Trophoblast cell (in vitro differentiated cells and primary cell): ENCODE measurements around the gene RNASE8.
A peak's percentile ranks its signal among the peaks of the same experiment; 100 is the strongest.

ENCODE experiments used
- DNase-seq, 2 donors: peaks; one replicate each; pipeline ENCODE4 v3.0.0-alpha.2; 2016
- H2AFZ ChIP-seq: 2 replicates; pipeline ENCODE4 v1.6.1; 2013; ENCODE audit warnings: low read length, moderate library complexity, mild to moderate bottlenecking; ENCODE audit not compliant: insufficient read depth, poor library complexity
- H2AK5ac ChIP-seq: 2 replicates; pipeline ENCODE4 v1.6.1; 2013; ENCODE audit warnings: mild to moderate bottlenecking, low read length
- H2BK120ac ChIP-seq: 2 replicates; pipeline ENCODE4 v1.6.1; 2013; ENCODE audit warnings: low read length, mild to moderate bottlenecking, moderate library complexity; ENCODE audit not compliant: insufficient read depth, poor library complexity
- H2BK12ac ChIP-seq: 2 replicates; pipeline ENCODE4 v1.6.1; 2013; ENCODE audit warnings: mild to moderate bottlenecking, low read length, moderate library complexity
- H2BK5ac ChIP-seq: 2 replicates; pipeline ENCODE4 v1.6.1; 2013; ENCODE audit warnings: low read length, low read depth, moderate library complexity, mild to moderate bottlenecking; ENCODE audit not compliant: poor library complexity
- H3K14ac ChIP-seq: 2 replicates; pipeline ENCODE4 v1.6.1; 2013; ENCODE audit warnings: mild to moderate bottlenecking, low read length
- H3K18ac ChIP-seq: 2 replicates; pipeline ENCODE4 v1.6.1; 2013; ENCODE audit warnings: mild to moderate bottlenecking, low read length
- H3K23ac ChIP-seq: 2 replicates; pipeline ENCODE4 v1.6.1; 2013; ENCODE audit warnings: low read length
- H3K27ac ChIP-seq: 2 replicates; pipeline ENCODE4 v1.5.1; 2013; ENCODE audit warnings: low read depth, mild to moderate bottlenecking, inconsistent platforms, low read length, moderate library complexity
- H3K27me3 ChIP-seq: 2 replicates; pipeline ENCODE4 v1.6.1; 2013; ENCODE audit warnings: inconsistent platforms, mild to moderate bottlenecking, low read length, moderate library complexity; ENCODE audit not compliant: insufficient read depth
- H3K36me3 ChIP-seq, 2 experiments: 1 replicate in 1 of 2; 2 replicates in 1 of 2; pipeline ENCODE4 v1.6.1; 2013; ENCODE audit warnings: low read length in 2 of 2, mild to moderate bottlenecking in 2 of 2, moderate library complexity in 1 of 2; ENCODE audit not compliant: insufficient read depth in 2 of 2, control insufficient read depth in 1 of 2
- H3K4ac ChIP-seq: 2 replicates; pipeline ENCODE4 v1.6.1; 2013; ENCODE audit warnings: low read depth, mild to moderate bottlenecking, low read length, moderate library complexity
- H3K4me1 ChIP-seq, 2 experiments: 1 replicate in 1 of 2; 2 replicates in 1 of 2; pipeline ENCODE4 v1.6.1; 2013; ENCODE audit warnings: low read length in 2 of 2, mild to moderate bottlenecking in 2 of 2, moderate library complexity in 1 of 2; ENCODE audit not compliant: insufficient read depth in 2 of 2, control insufficient read depth in 1 of 2
- H3K4me2 ChIP-seq: 2 replicates; pipeline ENCODE4 v1.6.1; 2013; ENCODE audit warnings: inconsistent platforms, mild to moderate bottlenecking, low read length, moderate library complexity
- H3K4me3 ChIP-seq: 2 replicates; pipeline ENCODE4 v1.5.1; 2013; ENCODE audit warnings: mild to moderate bottlenecking, low read depth, low read length, inconsistent platforms
- H3K79me1 ChIP-seq: one replicate; pipeline ENCODE4 v1.6.1; 2013; ENCODE audit warnings: low read length
- H3K79me2 ChIP-seq: 2 replicates; pipeline ENCODE4 v1.6.1; 2013; ENCODE audit warnings: low read length, mild to moderate bottlenecking; ENCODE audit not compliant: control insufficient read depth, insufficient read depth, poor library complexity
- H3K9ac ChIP-seq: 2 replicates; pipeline ENCODE4 v1.6.1; 2013; ENCODE audit warnings: mild to moderate bottlenecking, low read length
- H3K9me3 ChIP-seq: 2 replicates; pipeline ENCODE4 v1.6.1; 2013; ENCODE audit warnings: low read depth, mild to moderate bottlenecking, control low read depth, inconsistent platforms, low read length; ENCODE audit not compliant: insufficient read depth
- H4K12ac ChIP-seq: 2 replicates; pipeline ENCODE4 v1.6.1; 2013; ENCODE audit warnings: low read depth, mild to moderate bottlenecking, low read length, moderate library complexity
- H4K8ac ChIP-seq: 2 replicates; pipeline ENCODE4 v1.6.1; 2013; ENCODE audit warnings: low read depth, mild to moderate bottlenecking, low read length, moderate library complexity
- H4K91ac ChIP-seq: one replicate; pipeline ENCODE4 v1.6.1; 2013; ENCODE audit warnings: low read depth, mild to moderate bottlenecking, low read length, moderate library complexity
- WGBS: extraction: QIAGEN DNeasy Blood & Tissue Kit; methylation state at CpG from one replicate; pipeline ENCODE4 v1.1.7; 2013; ENCODE audit warnings: missing lambda C conversion rate; ENCODE audit not compliant: insufficient read length, insufficient coverage; ENCODE audit errors: extremely low coverage; 5-methylcytosine and 5-hydroxymethylcytosine counted together

Gene RNASE8

GRCh38 chr14:21084998-21085853 is 27.6 kb downstream of the RNASE8 start:
- no peak overlapping the region for H3K4me3 ChIP-seq
- no peak overlapping the region for H4K12ac ChIP-seq
- no peak overlapping the region for H3K4ac ChIP-seq
- no peak overlapping the region for H2AFZ ChIP-seq
- H2BK120ac ChIP-seq: no peak overlapping the region
- H2BK12ac ChIP-seq: no peak overlapping the region
- DNase-seq: peak in 1 of 2 donors; percentile 6
- H4K8ac ChIP-seq: no peak overlapping the region
- H3K18ac ChIP-seq: no peak overlapping the region
- no peak overlapping the region for H3K14ac ChIP-seq
- H3K9ac ChIP-seq: no peak overlapping the region
- H2BK5ac ChIP-seq: no peak overlapping the region
- H3K23ac ChIP-seq: no peak overlapping the region
- no peak overlapping the region for H3K4me2 ChIP-seq
- H3K9me3 ChIP-seq: no peaks in the 10 kb centered on the region
- WGBS: no CpG with 5 or more reads among the region's 17 CpGs
- no peaks in the 10 kb centered on the region for H3K4me1 ChIP-seq
- H4K91ac ChIP-seq: no peak overlapping the region
- no peaks in the 10 kb centered on the region for H3K27me3 ChIP-seq
- H3K79me1 ChIP-seq: no peaks in the 10 kb centered on the region
- peaks cover 59 to 87% of the 10 kb centered on the region in 2 experiments for H3K36me3 ChIP-seq
- no peak overlapping the region for H3K27ac ChIP-seq
- H2AK5ac ChIP-seq: no peak overlapping the region
- no peaks in the 10 kb centered on the region for H3K79me2 ChIP-seq

- no peak overlapping the region for H3K23ac ChIP-seq
- H3K79me2 ChIP-seq: no peaks in the 10 kb centered on the region
- no peak overlapping the region for H4K91ac ChIP-seq
- H4K12ac ChIP-seq: no peak overlapping the region
- no peak overlapping the region for H3K4me3 ChIP-seq
- no peak overlapping the region for H3K14ac ChIP-seq
- no peak overlapping the region for H4K8ac ChIP-seq
- H3K9ac ChIP-seq: no peak overlapping the region
- no peak overlapping the region for H2BK120ac ChIP-seq
- H3K4me1 ChIP-seq: no peaks in the 10 kb centered on the region
- no peak overlapping the region for H3K4ac ChIP-seq
- H3K27ac ChIP-seq: no peak overlapping the region
- no peaks in the 10 kb centered on the region for H3K9me3 ChIP-seq
- H2BK5ac ChIP-seq: no peak overlapping the region
- no peak overlapping the region for H2AK5ac ChIP-seq
- DNase-seq: no peak
- no peak overlapping the region for H2AFZ ChIP-seq
- H3K4me2 ChIP-seq: no peak overlapping the region
- H3K18ac ChIP-seq: no peak overlapping the region
- H3K79me1 ChIP-seq: no peaks in the 10 kb centered on the region
- no CpG with 5 or more reads among the region's 4 CpGs for WGBS
- no peak overlapping the region for H2BK12ac ChIP-seq
- H3K36me3 ChIP-seq: peaks cover 59 to 84% of the 10 kb centered on the region in 2 experiments
- H3K27me3 ChIP-seq: no peaks in the 10 kb centered on the region
Measured at GRCh38 chr14:21086908-21087293, 29.3 kb downstream of the RNASE8 start.

GRCh38 chr14:21087294-21088091 is 29.9 kb downstream of the RNASE8 start:
- Histone ChIP-seq H2AFZ (no peak overlapping the region), H3K9me3 (no peaks in the 10 kb centered on the region), H3K23ac (no peak overlapping the region), H3K36me3 (peaks cover 58 to 83% of the 10 kb centered on the region in 2 experiments), H3K27ac (no peak overlapping the region), H2BK120ac (no peak overlapping the region), H3K4ac (no peak overlapping the region), H3K9ac (no peak overlapping the region), H3K18ac (no peak overlapping the region), H2AK5ac (no peak overlapping the region), H3K27me3 (no peaks in the 10 kb centered on the region), H4K8ac (no peak overlapping the region), H4K12ac (no peak overlapping the region), H4K91ac (no peak overlapping the region), H2BK5ac (no peak overlapping the region), H3K4me1 (no peaks in the 10 kb centered on the region), H2BK12ac (no peak overlapping the region), H3K4me3 (no peak overlapping the region), H3K4me2 (no peak overlapping the region), H3K79me1 (no peaks in the 10 kb centered on the region), H3K79me2 (no peaks in the 10 kb centered on the region), H3K14ac (no peak overlapping the region)
- no CpG with 5 or more reads among the region's 19 CpGs for WGBS
- peak; percentile 22 to 38 for DNase-seq

- H3K4ac ChIP-seq: no peak overlapping the region
- H3K27ac ChIP-seq: no peak overlapping the region
- H3K79me2 ChIP-seq: no peaks in the 10 kb centered on the region
- no CpG with 5 or more reads among the region's 4 CpGs for WGBS
- no peak overlapping the region for H2BK12ac ChIP-seq
- no peaks in the 10 kb centered on the region for H3K79me1 ChIP-seq
- H2AK5ac ChIP-seq: no peak overlapping the region
- H3K4me1 ChIP-seq: no peaks in the 10 kb centered on the region
- H3K36me3 ChIP-seq: peaks cover 47 to 75% of the 10 kb centered on the region in 2 experiments
- H4K12ac ChIP-seq: no peak overlapping the region
- H3K23ac ChIP-seq: no peak overlapping the region
- H4K91ac ChIP-seq: no peak overlapping the region
- no peak for DNase-seq
- H3K14ac ChIP-seq: no peak overlapping the region
- no peak overlapping the region for H2BK120ac ChIP-seq
- no peaks in the 10 kb centered on the region for H3K27me3 ChIP-seq
- no peak overlapping the region for H3K9ac ChIP-seq
- no peak overlapping the region for H4K8ac ChIP-seq
- no peak overlapping the region for H2BK5ac ChIP-seq
- H3K4me3 ChIP-seq: no peak overlapping the region
- no peak overlapping the region for H2AFZ ChIP-seq
- H3K9me3 ChIP-seq: no peaks in the 10 kb centered on the region
- H3K18ac ChIP-seq: no peak overlapping the region
- H3K4me2 ChIP-seq: no peak overlapping the region
Measured at GRCh38 chr14:21088687-21089086, 31.1 kb downstream of the RNASE8 start.
